GM20431 (cell line): ENCODE data around the gene AUH.

ENCODE experiments used
- in situ Hi-C: fragments of 300-500 bp; cut with MseI, MboI; formaldehyde crosslinking; loops from one replicate; pipeline ENCODE4 v1.15.0; 2020; ENCODE audit warnings: low sequenced_read_pairs; ENCODE audit not compliant: unreplicated experiment

Gene AUH

DNA sequence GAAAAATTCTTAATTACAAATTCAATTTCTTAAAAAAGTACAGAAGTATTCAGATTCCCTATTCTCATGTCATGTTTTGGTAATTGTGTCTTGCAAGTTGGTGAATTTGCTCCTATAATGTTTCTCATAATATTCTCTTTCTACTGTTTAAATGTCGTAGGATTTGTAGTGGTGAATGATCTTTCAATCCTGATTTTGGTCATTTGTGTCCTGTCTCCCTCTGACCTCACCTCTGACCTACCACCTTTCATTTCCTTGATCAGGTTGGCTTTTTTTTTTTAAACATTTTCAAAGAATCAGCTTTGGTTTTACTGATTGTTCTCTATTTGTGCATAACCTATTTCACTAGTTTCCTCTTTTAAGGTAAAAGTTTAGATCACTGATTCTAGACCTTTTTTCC, 102.6 kb downstream of the AUH start:
- in situ Hi-C loops = no loop called here

DNA sequence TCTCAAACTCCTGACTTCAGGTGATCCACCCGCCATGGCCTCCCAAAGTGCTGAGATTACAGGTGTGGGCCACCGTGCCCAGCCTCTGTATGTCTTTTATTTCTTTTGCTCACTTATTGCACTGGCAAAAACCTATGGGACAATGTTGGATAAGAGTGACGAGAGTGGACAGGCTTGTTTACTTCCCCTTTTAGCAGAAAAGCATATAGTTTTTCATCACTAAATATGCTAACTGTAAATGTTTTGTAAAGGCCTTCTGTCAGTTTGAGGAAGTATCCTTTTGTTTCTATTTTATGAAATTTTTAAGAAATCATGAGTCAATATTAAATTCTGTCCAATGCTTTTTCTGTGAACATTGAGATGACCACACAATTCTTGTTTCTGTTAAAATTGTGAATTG, 103.3 kb downstream of the AUH start:
- in situ Hi-C loops = no loop called here

DNA sequence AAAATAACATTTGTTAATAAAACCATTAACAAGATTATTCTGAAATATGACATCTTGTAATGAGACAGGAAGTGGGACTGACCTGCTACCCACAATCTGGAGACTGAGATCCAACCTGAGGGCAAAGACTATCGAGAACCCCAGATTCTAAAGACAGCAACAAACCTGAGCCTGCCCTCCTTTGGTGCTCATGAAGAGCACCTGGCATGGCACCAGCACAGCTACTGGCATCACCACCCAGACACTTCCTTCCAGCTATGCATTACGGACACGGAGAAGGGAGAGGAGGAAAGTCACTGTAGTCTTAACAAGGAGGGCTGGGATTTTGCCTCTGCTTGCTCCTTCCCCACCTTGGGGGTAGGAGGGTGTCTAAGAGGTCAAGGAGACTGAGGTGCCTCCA, 105.5 kb downstream of the AUH start:
- in situ Hi-C loops = no loop called here

DNA sequence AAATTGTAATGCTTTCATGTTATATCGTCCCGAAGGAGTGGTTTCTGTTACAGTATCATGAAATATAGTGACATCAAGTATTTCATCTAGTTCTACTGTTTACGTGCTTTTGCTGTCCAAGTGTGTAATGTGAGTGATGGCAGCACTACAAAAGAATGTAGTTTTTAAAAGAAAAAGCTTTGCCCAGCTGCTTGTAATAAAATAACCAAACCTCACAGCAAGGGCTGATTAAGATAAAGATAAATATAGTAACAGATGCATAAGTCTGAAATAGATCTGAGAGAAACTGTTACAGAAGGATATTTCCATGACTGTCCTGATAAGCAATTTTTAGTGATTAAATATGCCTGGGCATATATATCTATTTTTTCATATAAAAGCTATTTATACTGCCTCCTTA, 106.4 kb downstream of the AUH start:
- in situ Hi-C loops = no loop called here

DNA sequence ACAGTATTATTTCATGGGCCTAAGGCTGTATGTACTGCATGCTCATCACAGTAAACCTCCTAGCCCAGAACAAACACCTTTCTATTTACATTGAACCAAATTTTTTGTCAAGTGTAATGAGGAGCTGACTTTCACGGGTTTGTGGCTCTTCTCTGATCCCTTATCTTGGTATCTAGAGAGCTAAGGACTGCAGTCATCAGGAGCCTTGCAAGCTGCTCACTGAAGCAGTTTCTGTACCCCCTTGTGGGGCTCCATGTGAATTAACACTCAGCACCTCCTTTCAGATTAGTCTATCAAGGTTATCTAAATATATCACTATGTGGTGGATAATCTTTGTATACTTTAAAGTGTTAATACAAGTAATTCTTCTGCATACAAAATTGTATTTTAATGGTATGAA, 108.2 kb downstream of the AUH start:
- in situ Hi-C loops = no loop called here

DNA sequence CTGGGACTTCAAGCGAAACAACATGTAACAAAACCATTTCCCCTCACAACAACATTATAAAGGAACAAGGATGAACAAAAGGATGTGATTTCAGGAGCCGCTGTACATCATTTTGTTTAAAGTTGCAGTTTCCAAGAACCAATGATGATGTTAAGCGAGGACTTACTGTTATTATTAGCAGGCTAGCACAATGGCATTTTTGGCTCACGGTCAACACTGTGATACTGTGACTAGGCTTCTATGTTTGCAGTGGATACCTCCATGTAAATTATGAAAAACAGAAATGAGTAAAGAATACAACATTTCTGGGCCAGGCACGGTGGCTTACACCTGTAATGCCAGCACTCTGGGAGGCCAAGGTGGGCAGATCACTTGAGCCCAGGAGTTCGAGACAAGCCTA, 113.0 kb downstream of the AUH start:
- in situ Hi-C loops = no loop called here

DNA sequence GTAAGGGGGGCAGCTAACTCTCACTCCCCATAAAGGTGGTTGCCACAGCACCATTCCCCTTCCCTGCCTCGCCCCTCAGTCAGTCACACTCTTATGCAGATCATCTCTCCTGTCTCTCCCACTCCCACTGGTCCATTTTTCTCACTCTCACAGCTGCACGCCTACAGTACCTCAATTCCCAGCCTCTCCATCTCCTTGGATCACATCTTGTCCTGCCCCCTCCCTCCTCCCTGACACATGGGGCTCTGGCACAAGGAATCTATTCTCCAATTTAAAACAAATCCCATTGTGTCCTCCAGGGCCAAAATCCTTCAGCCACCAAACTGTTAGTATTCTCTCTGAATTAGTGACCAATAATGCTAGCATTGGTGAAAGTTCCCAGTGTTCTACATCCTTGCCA, 114.4 kb downstream of the AUH start:
- in situ Hi-C loops = no loop called here

DNA sequence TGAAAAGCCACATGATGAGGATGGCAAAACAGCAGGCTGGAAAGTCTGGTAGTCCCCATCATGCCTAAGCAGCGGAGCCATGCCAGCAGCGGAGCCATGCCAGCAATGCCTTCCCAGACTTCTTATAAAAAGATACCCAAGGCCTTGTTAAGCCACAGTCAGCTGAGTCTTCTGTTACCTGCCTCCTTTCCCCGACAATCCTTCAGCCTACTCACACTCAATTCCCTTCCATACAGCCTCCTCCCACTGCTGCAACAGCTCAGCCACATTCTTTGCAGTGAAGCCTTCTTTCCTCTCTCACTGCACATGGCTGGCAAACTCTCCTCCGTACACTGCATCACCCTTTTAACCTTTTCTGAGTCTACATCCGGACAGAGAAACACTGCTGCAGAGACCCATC, 114.9 kb downstream of the AUH start:
- in situ Hi-C loops = no loop called here

DNA sequence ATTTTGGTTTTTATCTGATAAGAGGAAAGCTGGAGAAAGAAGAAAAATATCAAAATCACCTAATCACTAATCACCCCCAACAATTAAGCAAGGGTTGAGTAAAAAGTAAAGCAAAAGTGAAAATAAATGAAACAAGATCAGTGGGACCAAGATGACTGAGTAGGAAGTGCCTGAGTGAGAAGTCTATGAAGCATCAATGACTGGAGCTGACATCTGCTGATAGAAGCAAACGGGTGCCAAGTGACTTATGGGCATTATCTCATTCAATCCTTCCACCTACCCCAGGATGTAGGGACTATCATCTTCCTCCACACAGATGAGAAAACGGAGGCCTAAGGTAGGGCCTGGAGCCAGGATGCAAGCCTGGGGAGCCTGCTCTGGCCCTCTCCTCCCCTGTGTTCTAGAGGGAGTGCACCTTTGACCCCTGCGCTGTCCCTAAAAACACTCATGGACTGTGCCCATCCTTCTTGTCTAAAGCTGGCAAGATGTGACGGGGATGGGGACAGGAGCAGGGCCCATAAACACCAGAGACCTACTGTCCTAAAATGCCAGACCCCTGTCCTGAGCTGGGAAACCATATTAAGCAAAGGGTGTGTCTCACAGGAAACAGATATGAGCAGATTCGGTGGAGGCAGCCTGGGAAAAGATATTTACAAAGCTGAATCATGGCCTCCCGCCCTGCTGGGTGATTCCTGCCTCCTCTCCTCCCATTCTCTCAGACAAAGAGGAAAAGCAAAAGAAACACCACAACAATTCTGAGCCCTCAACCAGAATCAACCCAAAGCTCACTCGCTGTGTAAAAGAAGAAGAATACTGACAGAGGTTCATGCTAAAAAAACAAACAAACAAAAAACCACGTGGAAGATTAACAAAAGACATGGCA, 116.0 kb downstream of the AUH start:
- in situ Hi-C loops = no loop called here

DNA sequence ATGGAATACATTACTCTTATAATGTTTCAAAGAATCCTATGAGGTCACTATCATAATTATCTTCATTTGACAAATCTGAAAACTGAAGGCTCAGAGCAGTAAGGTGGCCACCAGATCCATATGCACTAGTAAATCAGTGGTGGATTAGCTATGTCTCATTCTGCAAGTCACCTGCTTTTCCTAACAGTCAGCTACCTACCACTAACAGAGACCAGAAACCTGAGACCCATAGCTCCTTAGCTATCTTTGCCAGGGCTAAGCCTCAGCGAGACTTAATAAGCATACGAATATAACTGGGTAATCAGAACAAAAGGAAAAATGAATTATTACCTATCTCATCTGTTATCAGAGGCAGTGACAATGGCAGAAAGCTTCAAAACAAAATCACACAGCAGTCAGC, 118.7 kb downstream of the AUH start:
- in situ Hi-C loops = no loop called here

DNA sequence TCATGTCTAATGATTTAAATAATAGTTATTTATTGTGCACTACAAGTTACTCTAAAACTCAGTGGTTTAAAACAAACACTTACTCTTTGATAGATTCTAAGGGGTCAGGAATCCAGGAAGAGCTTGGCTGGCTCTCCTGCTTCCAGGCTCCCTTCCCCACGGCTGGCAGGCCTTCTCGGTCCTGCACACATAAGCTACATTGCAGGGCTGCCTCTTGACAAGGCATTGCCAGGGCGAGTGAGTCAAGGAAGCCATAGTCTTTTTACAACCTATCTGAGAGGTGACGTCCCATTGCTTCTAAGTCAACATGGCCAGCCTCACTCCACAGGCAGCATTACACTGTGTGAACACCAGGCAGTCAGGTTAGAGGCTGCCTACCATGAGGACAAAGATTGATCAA, 119.8 kb downstream of the AUH start:
- in situ Hi-C loops = no loop called here

DNA sequence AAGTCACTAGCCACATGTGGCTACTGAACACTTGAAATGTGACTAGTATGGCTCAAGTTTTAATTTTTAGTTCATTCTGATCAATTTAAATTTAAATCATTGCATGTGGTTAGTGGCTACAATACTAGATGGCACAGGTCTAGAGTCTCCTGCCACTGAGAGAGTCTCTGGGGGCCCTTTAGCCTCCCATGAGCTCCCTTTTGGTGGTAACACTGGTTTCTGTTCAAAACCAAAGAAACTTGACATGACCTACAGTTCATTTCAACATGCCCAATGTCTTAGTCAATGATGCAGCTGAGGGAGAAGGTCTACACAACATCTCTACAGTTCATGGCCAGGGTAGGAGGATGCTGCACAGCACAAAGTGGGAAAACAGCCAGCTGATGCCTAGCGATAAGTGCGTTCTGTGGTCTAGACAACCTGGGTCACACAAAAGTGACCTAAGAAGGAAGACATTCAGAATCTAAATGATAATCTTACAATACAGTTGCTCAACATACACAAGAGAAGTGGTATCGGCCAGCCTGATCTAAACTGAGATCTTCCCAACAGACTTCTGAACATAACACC, 121.0 kb downstream of the AUH start:
- in situ Hi-C loops = no loop called here

DNA sequence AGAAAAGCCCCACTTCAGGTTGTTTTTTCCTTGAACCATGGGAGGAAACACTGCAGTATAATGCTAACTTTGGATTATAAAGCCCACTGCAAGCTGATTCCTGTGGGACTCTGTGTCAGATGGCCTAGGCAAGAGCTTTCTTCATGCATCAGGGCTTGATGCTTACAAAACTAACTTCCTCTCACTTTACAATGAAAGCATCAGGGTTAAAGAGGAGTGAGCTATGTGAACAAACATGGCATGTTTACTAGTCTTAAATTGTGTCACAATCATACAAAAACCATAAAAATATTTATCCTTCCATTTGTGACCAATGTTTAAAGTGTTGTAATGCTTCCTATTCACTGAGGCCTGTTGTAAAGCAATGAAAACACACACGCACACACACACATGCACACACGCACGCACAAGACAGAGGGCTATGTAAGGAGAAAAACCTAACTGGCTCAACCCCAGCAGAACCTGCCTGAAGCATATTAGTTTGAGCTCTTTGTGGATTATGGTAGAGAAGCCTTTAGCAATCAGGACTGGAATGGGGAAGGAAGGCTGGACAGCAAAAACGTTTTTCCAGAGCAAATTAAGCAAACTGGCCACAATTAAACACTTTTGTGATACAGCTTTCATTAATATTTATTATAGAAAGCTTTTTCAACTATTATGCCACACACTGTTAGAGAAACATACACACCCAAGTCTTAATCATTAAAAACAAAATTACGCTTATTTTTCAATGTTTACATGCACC, 122.2 kb downstream of the AUH start:
- in situ Hi-C loops = no loop called here

DNA sequence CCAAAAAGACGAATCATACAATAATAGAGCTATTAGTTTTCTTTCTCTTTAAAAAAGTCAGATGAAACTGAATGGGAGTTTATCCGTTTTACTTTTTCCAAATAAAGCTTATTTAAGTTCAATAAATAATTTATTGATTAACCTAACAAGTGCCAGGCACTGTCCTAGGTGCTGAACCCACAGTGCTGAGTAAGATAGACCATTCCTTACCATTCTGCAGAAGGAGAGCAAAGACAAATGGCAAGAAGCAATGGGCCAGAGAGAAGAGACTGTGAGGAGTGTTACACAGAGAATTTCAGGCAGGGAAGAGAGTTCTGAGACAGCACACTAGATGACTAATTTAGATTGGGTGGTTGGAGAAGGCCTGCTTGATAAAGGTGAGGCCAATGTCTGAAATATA, 127.2 kb downstream of the AUH start:
- in situ Hi-C loops = no loop called here

DNA sequence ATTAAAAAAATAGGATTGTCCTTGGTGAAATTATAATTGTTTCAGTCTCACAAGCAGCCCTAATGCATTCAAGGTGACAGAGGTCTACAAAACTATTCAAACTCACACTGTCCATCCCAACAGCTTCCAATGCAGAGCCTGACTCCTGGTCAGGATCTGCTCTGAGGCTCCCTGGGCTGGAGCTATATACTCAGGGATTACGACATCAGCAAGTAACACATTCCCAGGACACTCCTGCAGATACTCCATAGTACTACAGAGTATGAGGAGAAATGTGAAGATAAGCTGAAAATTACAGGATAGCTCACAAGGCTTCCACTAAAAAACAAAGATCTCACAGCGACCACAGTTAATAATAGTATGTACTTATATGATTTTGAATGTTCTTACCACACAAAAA, 130.1 kb downstream of the AUH start:
- in situ Hi-C loops = no loop called here

DNA sequence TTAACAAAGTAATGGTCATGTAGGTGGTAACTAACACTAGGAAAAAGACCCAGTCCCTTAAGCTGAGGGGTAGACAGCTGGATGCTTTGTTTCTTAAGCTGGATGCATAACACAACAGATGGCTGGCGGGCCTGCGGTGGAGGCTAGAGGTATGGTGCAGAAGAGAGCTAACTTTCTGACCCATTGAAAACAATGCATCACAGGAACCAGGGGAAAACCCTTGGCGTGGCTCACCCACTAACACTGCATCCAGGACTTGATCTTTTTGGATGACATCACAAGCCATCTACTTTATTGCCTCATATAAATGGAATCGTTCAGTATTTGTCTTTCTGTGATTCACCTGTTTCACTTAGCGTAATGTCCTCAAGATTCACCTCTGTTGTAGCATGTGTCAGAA, 138.7 kb downstream of the AUH start:
- in situ Hi-C loops = no loop called here

DNA sequence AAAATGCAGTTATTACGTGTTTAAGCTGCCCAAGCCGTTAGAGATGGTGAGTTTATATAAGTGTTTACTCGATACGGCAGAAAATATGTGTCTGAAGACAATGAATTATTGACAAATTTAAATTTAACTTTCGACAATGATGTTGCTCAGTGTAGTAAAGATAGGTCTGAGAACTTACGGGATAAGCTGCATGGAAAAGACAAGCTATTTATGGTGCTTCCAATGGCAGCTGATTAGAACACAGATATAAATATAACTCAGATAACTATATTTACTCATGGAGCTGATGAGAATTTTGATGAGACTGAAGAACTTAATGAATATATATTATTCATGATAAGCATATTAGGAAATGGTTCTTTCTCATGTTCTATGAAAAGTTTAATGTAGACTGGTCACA, 139.3 kb downstream of the AUH start:
- in situ Hi-C loops = no loop called here

DNA sequence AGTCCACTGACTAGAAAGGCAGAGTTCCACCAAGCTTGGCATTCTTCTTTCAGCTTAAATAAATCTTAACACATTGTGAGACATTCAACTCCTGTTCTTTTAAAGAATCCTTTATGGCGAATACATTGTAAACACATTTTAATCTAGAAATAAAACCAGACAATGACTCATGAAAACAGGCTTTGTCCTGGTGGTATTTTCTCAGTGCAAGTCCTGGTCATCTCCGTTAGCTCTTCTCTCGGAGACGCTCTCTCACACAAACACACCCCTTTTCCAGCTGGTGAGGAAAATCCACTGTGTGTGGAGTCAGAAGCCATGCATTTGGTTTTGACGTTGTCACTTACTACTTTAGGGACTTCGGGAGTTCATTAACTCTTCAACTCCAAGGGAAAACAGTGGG, 140.4 kb downstream of the AUH start:
- in situ Hi-C loops = no loop called here

DNA sequence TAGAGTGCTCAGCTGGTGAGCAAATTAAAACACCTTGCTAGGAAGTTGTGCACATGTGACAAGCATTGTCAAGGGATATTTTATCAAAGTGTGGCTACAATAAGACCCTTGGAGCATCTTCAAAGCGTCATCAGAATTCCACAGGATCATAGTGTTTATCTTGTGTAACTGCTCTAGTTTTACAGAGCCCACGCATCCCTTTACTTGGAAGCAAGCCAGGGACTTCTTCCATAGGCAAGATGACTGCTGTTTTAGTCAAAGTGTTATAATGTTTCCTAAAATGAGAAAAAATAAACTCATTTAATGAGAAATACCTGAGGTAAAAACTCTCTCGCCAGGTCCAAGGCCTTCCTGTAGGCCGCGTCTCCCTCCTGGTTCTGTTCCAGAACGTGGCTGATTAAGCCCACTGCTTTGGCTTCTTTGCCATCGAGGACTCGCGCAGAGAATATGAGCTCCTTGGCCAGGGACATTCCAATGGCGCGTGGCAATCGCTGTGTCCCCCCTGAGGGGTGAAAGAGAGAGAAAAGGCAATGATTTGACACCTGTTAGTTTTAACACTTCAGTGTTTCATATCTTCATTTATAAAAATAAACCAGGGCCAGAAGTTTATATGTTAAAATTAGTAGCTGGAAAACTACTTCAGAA, 141.1 kb downstream of the AUH start:
- in situ Hi-C loops = no loop called here

DNA sequence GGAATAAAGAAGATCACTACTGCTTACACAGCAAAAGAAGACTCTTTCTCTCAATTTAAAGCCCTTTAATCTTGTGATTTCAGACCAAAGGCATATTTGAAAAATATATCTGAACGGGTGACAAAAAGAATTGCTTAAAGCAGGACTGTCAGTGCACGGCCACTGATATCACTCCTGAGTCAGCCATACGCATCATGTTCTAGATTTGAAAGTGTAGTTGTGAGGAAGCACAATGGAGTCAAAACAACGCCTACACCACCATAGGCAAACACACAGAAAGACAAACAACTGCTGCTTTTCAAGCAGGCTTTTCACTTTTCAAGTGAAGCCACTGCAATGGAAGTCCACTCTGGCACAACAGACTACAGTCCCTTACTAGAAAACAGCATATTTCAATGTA, 141.7 kb downstream of the AUH start:
- in situ Hi-C loops = no loop called here

DNA sequence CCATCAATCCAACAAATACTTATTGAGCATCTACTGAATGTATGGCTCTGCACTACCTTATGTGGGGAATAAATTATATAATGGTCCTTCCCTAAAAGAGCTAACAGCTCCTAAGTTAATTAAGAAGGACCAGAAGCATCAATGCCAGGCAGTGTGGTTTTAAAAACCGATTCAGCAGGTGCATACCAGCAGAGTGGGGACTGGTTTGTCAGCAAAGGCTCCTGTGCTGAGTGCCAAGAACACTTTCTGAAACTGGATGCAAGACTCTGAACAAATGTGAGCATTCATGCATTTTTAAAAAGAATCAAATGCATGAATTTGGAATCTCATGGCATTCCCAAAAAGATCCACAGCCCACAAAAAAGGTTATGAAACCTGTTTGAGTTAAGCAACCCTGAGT, 142.2 kb downstream of the AUH start:
- in situ Hi-C loops = no loop called here
